A549 (cell line): ENCODE measurements around the gene HDAC10.

ENCODE experiments used
- CBX8 ChIP-seq: fragments of 200-600 bp; sonication (generic); IDR thresholded peaks from 2 replicates; pipeline ENCODE4 v1.6.1; 2016
- CHD2 ChIP-seq: fragments of 150-350 bp; IDR thresholded peaks from 2 replicates; pipeline ENCODE4 v1.6.1; 2014; ENCODE audit warnings: low read length; ENCODE audit not compliant: partially characterized antibody
- CTCF ChIP-seq: fragments of >200 bp; sonication (Bioruptor Twin); formaldehyde crosslinking; IDR thresholded peaks from 3 replicates; pipeline ENCODE4 v1.5.1; 2016
- FOSB ChIP-seq: fragments of 250-450 bp; sonication (Bioruptor Pico); IDR thresholded peaks from 2 replicates; pipeline ENCODE4 v1.5.0; 2020; ENCODE audit warnings: mild to moderate bottlenecking, moderate library complexity
- HDAC2 ChIP-seq: fragments of 200-600 bp; sonication (generic); IDR thresholded peaks from 2 replicates; pipeline ENCODE4 v1.6.1; 2016
- PBX3 ChIP-seq: IDR thresholded peaks from 2 replicates; pipeline ENCODE4 v1.6.1; 2012
- TF ChIP-seq, protein P1 (sequence below): fragments of 450-650 bp; IDR thresholded peaks from 2 replicates; pipeline ENCODE4 v1.6.1; 2014; ENCODE audit warnings: antibody characterized with exemption

- no peak for TF ChIP-seq CHD2
- TF ChIP-seq CTCF = no peak
- TF ChIP-seq PBX3 = no peak
- TF ChIP-seq, protein P1, sequence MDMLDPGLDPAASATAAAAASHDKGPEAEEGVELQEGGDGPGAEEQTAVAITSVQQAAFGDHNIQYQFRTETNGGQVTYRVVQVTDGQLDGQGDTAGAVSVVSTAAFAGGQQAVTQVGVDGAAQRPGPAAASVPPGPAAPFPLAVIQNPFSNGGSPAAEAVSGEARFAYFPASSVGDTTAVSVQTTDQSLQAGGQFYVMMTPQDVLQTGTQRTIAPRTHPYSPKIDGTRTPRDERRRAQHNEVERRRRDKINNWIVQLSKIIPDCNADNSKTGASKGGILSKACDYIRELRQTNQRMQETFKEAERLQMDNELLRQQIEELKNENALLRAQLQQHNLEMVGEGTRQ = no peak
- TF ChIP-seq HDAC2 = no peak
- no peak for TF ChIP-seq CBX8
- no peak for TF ChIP-seq FOSB
These were observed 17.8 kb downstream of the HDAC10 start for GRCh38 chr22:50233223-50233622.
